SIG-M5 (cell line): Measurements from ENCODE around the gene RND1.

Experiments
- DNase-seq: peaks from one replicate; lab custom pipeline; 2025; lab: John Stamatoyannopoulos, UW

The RND1 gene

GRCh38 chr12:48810903-48811431 lies 54.7 kb downstream of the RND1 start:
- DNase-seq, result no peak

- no peak for DNase-seq
Observed at GRCh38 chr12:48807981-48808380, 57.7 kb downstream of the RND1 start.
